Adipocyte (in vitro differentiated cells): Measurements from ENCODE around the gene ARHGAP24.
A peak's percentile ranks its signal among the peaks of the same experiment; 100 is the strongest.
"Not testable (repeated sequence)": the region's sequence is repeated elsewhere in the genome, so short reads cannot be mapped to it uniquely, and the experiment has no call there.

Source experiments
- DNase-seq: peaks from one replicate; pipeline ENCODE4 v3.0.0-alpha.2; 2015; ENCODE audit warnings: low read depth
- H3K27me3 ChIP-seq: replicated peaks from 2 replicates; pipeline ENCODE4 v1.7.0; 2013; ENCODE audit warnings: mild to moderate bottlenecking, low read length, moderate library complexity; ENCODE audit not compliant: control insufficient read depth, insufficient read depth
- H3K36me3 ChIP-seq: 2 replicates; pipeline ENCODE4 v1.7.0; 2013; ENCODE audit warnings: low read length, mild to moderate bottlenecking, moderate library complexity; ENCODE audit not compliant: control insufficient read depth, insufficient read depth, severe bottlenecking
- H3K4me1 ChIP-seq: 2 replicates; pipeline ENCODE4 v1.7.0; 2013; ENCODE audit warnings: mild to moderate bottlenecking, low read length, moderate library complexity; ENCODE audit not compliant: control insufficient read depth, insufficient read depth
- H3K4me3 ChIP-seq: 2 replicates; pipeline ENCODE4 v1.7.0; 2013; ENCODE audit warnings: mild to moderate bottlenecking, low read length, moderate library complexity
- H3K9ac ChIP-seq: 2 replicates; pipeline ENCODE4 v1.7.0; 2013; ENCODE audit warnings: mild to moderate bottlenecking, low read length, moderate library complexity
- H3K9me3 ChIP-seq: 2 replicates; pipeline ENCODE4 v1.7.0; 2013; ENCODE audit warnings: mild to moderate bottlenecking, low read length, moderate library complexity; ENCODE audit not compliant: control insufficient read depth

Gene ARHGAP24

GRCh38 chr4:85869181-85869580, 394.2 kb downstream of the ARHGAP24 start:
- no peak overlapping the region for H3K4me3 ChIP-seq
- H3K9ac ChIP-seq, result no peak overlapping the region
- no peaks in the 10 kb centered on the region for H3K36me3 ChIP-seq
- no peaks in the 10 kb centered on the region for H3K9me3 ChIP-seq
- peaks cover 41% of the 10 kb centered on the region for H3K4me1 ChIP-seq
- no peak for DNase-seq
- no peaks in the 10 kb centered on the region for H3K27me3 ChIP-seq

- H3K9ac ChIP-seq, result no peak overlapping the region
- DNase-seq, result no peak
- no peaks in the 10 kb centered on the region for H3K9me3 ChIP-seq
- H3K4me3 ChIP-seq, result no peak overlapping the region
- no peaks in the 10 kb centered on the region for H3K27me3 ChIP-seq
- H3K4me1 ChIP-seq, result peaks cover 41% of the 10 kb centered on the region
- no peaks in the 10 kb centered on the region for H3K36me3 ChIP-seq
These were observed 395.5 kb downstream of the ARHGAP24 start for GRCh38 chr4:85870298-85871083.

GRCh38 chr4:85873566-85873965, 398.6 kb downstream of the ARHGAP24 start:
- DNase-seq, result no peak
- no peaks in the 10 kb centered on the region for H3K36me3 ChIP-seq
- no peaks in the 10 kb centered on the region for H3K27me3 ChIP-seq
- no peak overlapping the region for H3K4me3 ChIP-seq
- H3K4me1 ChIP-seq, result peaks cover 13% of the 10 kb centered on the region
- H3K9me3 ChIP-seq, result no peaks in the 10 kb centered on the region
- no peak overlapping the region for H3K9ac ChIP-seq

GRCh38 chr4:85879518-85879917, 404.6 kb downstream of the ARHGAP24 start:
- Histone ChIP-seq H3K36me3 (no peaks in the 10 kb centered on the region), H3K9ac (no peak overlapping the region), H3K4me1 (no peaks in the 10 kb centered on the region), H3K4me3 (no peak overlapping the region), H3K27me3 (no peaks in the 10 kb centered on the region), H3K9me3 (no peaks in the 10 kb centered on the region)
- DNase-seq, result no peak

GRCh38 chr4:85883180-85883579, 408.2 kb downstream of the ARHGAP24 start:
- Histone ChIP-seq H3K36me3 (no peaks in the 10 kb centered on the region), H3K9ac (no peak overlapping the region), H3K27me3 (no peaks in the 10 kb centered on the region), H3K9me3 (no peaks in the 10 kb centered on the region), H3K4me3 (no peak overlapping the region), H3K4me1 (no peaks in the 10 kb centered on the region)
- no peak for DNase-seq

- Histone ChIP-seq H3K9me3 (no peaks in the 10 kb centered on the region), H3K4me1 (no peaks in the 10 kb centered on the region), H3K27me3 (no peaks in the 10 kb centered on the region), H3K4me3 (no peak overlapping the region), H3K9ac (no peak overlapping the region), H3K36me3 (no peaks in the 10 kb centered on the region)
- DNase-seq, result no peak
These were observed 409.3 kb downstream of the ARHGAP24 start for GRCh38 chr4:85884251-85884650.

GRCh38 chr4:85886665-85887064, 411.7 kb downstream of the ARHGAP24 start:
- DNase-seq, result no peak
- no peaks in the 10 kb centered on the region for H3K9me3 ChIP-seq
- H3K4me1 ChIP-seq, result no peaks in the 10 kb centered on the region
- no peak overlapping the region for H3K4me3 ChIP-seq
- H3K27me3 ChIP-seq, result no peaks in the 10 kb centered on the region
- H3K36me3 ChIP-seq, result no peaks in the 10 kb centered on the region
- no peak overlapping the region for H3K9ac ChIP-seq

GRCh38 chr4:85889314-85889713, 414.4 kb downstream of the ARHGAP24 start:
- Histone ChIP-seq H3K9me3 (no peaks in the 10 kb centered on the region), H3K9ac (no peak overlapping the region), H3K4me3 (no peak overlapping the region), H3K36me3 (no peaks in the 10 kb centered on the region), H3K27me3 (no peaks in the 10 kb centered on the region), H3K4me1 (no peaks in the 10 kb centered on the region)
- no peak for DNase-seq

- no peak overlapping the region for H3K4me3 ChIP-seq
- no peaks in the 10 kb centered on the region for H3K36me3 ChIP-seq
These were observed 420.8 kb downstream of the ARHGAP24 start for GRCh38 chr4:85895755-85896154.

GRCh38 chr4:85898231-85898630, 423.3 kb downstream of the ARHGAP24 start:
- Histone ChIP-seq H3K9me3 (no peaks in the 10 kb centered on the region), H3K9ac (no peak overlapping the region), H3K27me3 (no peaks in the 10 kb centered on the region), H3K4me3 (no peak overlapping the region), H3K4me1 (no peaks in the 10 kb centered on the region), H3K36me3 (no peaks in the 10 kb centered on the region)
- no peak for DNase-seq

More at GRCh38 chr4:85895755-85896154, 420.8 kb downstream of the ARHGAP24 start:
- Histone ChIP-seq H3K9ac (no peak overlapping the region), H3K27me3 (no peaks in the 10 kb centered on the region), H3K9me3 (no peaks in the 10 kb centered on the region), H3K4me1 (no peaks in the 10 kb centered on the region)
- DNase-seq, result no peak

GRCh38 chr4:85901500-85901899, 426.6 kb downstream of the ARHGAP24 start:
- no peaks in the 10 kb centered on the region for H3K27me3 ChIP-seq
- peaks cover 14% of the 10 kb centered on the region for H3K4me1 ChIP-seq
- no peak overlapping the region for H3K9ac ChIP-seq
- peak; percentile 12 for DNase-seq
- H3K36me3 ChIP-seq, result no peaks in the 10 kb centered on the region
- no peaks in the 10 kb centered on the region for H3K9me3 ChIP-seq
- H3K4me3 ChIP-seq, result no peak overlapping the region

GRCh38 chr4:85902647-85903046, 427.7 kb downstream of the ARHGAP24 start:
- H3K4me3 ChIP-seq, H3K9ac ChIP-seq, H3K9me3 ChIP-seq, H3K36me3 ChIP-seq, H3K27me3 ChIP-seq, DNase-seq: not testable (repeated sequence)
- peaks cover 14% of the 10 kb centered on the region for H3K4me1 ChIP-seq
